Testis (tissue), 3 donors: Measurements from ENCODE around the gene EHMT1. TPM values are rescaled to one million over a fixed set of nuclear protein-coding genes. Genes with fewer than 3 reads are reported as not detected.

Source experiments
- DNase-seq: peaks from one replicate; pipeline ENCODE4 v3.0.0-alpha.2; 2019
- H3K27ac ChIP-seq, 2 donors: fragments of 200-600 bp; sonication (generic); one replicate each; pipeline ENCODE4 v1.5.1; 2019
- H3K27me3 ChIP-seq: fragments of 200-600 bp; sonication (generic); one replicate; pipeline ENCODE4 v1.5.1; 2019
- H3K36me3 ChIP-seq: fragments of 200-600 bp; sonication (generic); one replicate; pipeline ENCODE4 v1.5.1; 2017; ENCODE audit warnings: low read depth; ENCODE audit errors: missing control alignments
- H3K4me1 ChIP-seq: fragments of 200-600 bp; sonication (generic); one replicate; pipeline ENCODE4 v1.5.1; 2019
- H3K4me3 ChIP-seq, 2 donors: fragments of 200-600 bp; sonication (generic); one replicate each; pipeline ENCODE4 v1.5.1; 2017 to 2019
- H3K9me3 ChIP-seq: fragments of 200-600 bp; sonication (generic); one replicate; pipeline ENCODE4 v1.5.1; 2017
- POLR2A ChIP-seq: fragments of 450-650 bp; IDR thresholded peaks from one replicate; pipeline ENCODE4 v1.6.1; 2017; ENCODE audit warnings: antibody characterized with exemption, mild to moderate bottlenecking, moderate library complexity
- WGBS, 2 donors: methylation state at CpG; one replicate each; pipeline ENCODE4 v1.1.5; 2018; 5-methylcytosine and 5-hydroxymethylcytosine counted together
- intact Hi-C: fragments of 100-400 bp; cut with DNase I; formaldehyde crosslinking; loops from one replicate; pipeline ENCODE4 v1.15.1; 2023; ENCODE audit warnings: low total_unique reads
- polyA plus RNA-seq: library from polyadenylated mRNA; stranded (reverse); fragments of 350-450 nt; fragmentation: Illumina TruSeq; extraction: RNeasy Lipid Tissue Mini Kit (QIAGEN cat#74804); gene quantifications from one replicate; pipeline ENCODE4 v1.2.3, GENCODE V29; 2014; ENCODE audit warnings: low read depth, low replicate concordance; ENCODE audit not compliant: insufficient read depth
- total RNA-seq, 2 donors: library from RNA; depleted of rRNA; stranded (reverse); fragments of >200 nt; gene quantifications; one replicate each; pipeline ENCODE4 v1.2.3, GENCODE V29; 2016
- TF ChIP-seq, protein P1 (sequence below), 3 experiments: fragments of 450-650 bp in 2 of 3; fragments of 200-600 bp in 1 of 3; sonication (generic) in 1 of 3; IDR thresholded peaks; one replicate each; pipeline ENCODE4 v1.5.1; 2016 to 2019; ENCODE audit warnings: antibody characterized with exemption in 3 of 3, mild to moderate bottlenecking in 2 of 3, moderate library complexity in 1 of 3

EHMT1 gene
- total and polyA plus RNA-seq, 3 donors from 2014 or later: 116 to 207 (median 193) TPM

DNA sequence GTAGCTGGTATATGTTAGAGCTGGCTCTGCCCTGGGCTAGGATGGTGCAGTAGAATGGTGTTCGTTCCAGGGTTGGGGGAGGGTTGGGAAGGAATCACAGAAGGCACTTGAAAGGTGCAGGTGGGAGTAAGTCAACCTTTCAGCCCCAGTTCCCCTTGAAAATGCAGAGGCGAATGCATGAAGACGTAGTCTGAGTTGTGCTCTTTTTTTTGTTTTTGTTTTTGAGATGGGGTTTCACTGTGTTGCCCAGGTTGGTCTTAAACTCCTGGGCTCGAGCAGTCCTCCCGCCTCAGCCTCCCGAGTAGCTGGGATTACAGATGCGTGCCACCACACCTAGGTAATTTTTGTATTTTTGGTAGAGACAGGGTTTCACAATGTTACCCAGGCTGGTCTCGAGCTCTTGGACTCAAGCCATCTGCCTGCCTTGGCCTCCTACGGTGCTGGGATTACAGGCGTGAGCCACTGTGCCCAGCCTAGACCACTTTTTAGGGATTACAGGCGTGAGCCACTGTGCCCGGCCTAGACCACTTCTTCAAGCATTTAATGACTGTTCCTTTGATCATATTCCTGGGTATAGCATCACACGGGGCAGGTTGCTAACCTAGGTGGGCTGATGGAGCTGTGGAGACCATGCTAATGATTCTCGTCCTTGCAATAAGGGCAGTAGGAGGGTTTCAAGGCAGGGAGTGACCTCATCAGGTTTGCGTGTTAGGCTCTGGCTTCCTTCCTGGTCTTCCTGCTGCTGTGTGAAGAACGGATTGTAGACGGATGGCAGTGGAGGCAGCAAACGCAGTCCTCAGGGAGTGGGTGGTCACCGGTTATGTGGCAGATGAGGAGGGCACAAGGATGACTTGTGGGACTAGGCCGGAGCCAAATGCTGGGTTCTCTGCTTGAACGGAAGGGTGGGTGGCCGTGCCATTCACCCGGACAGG is 13.7 kb downstream of the EHMT1 start:
- DNase-seq: peak; percentile 36
- H3K27me3 ChIP-seq: no peaks in the 10 kb centered on the region
- H3K4me1 ChIP-seq: peaks cover 19% of the 10 kb centered on the region
- no peak overlapping the region for H3K4me3 ChIP-seq
- intact Hi-C loops: no loop called here
- TF ChIP-seq, protein P1, sequence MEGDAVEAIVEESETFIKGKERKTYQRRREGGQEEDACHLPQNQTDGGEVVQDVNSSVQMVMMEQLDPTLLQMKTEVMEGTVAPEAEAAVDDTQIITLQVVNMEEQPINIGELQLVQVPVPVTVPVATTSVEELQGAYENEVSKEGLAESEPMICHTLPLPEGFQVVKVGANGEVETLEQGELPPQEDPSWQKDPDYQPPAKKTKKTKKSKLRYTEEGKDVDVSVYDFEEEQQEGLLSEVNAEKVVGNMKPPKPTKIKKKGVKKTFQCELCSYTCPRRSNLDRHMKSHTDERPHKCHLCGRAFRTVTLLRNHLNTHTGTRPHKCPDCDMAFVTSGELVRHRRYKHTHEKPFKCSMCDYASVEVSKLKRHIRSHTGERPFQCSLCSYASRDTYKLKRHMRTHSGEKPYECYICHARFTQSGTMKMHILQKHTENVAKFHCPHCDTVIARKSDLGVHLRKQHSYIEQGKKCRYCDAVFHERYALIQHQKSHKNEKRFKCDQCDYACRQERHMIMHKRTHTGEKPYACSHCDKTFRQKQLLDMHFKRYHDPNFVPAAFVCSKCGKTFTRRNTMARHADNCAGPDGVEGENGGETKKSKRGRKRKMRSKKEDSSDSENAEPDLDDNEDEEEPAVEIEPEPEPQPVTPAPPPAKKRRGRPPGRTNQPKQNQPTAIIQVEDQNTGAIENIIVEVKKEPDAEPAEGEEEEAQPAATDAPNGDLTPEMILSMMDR (IDR thresholded peaks at IDR 0.05): no peak
- H3K36me3 ChIP-seq: no peaks in the 10 kb centered on the region
- no peak overlapping the region for H3K27ac ChIP-seq
- WGBS, 2 donors: 66% methylated on average over 23 of the region's 23 CpGs
- no peaks in the 10 kb centered on the region for H3K9me3 ChIP-seq

DNA sequence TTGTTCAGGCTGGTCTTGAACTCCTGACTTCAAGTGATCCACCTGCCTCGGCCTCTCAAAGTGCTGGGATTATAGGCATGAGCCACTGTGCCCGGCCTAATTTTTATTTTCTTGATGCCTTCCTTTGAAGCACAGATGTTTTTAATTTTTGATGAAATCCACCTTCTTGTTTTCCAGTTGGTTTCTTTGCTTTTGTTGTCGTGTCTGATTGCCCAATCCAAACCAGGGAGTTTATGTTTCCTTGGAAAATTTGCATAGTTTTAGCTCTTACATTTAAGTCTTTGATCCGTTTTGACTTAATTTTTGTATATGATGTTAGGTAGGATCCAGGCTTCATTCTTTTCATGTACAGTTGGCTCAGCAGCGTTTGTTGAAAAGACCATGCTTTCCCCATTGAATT is 15.2 kb downstream of the EHMT1 start:
- WGBS, 2 donors: 88% methylated on average over 5 of the region's 5 CpGs
- Histone ChIP-seq H3K4me1 (peaks cover 19% of the 10 kb centered on the region), H3K27me3 (no peaks in the 10 kb centered on the region), H3K4me3 (no peak overlapping the region), H3K36me3 (no peaks in the 10 kb centered on the region), H3K27ac (no peak overlapping the region), H3K9me3 (no peaks in the 10 kb centered on the region)
- TF ChIP-seq POLR2A: no peak
- TF ChIP-seq, protein P1 (IDR thresholded peaks at IDR 0.05): no peak
- intact Hi-C loops: no loop called here
- no peak for DNase-seq

DNA sequence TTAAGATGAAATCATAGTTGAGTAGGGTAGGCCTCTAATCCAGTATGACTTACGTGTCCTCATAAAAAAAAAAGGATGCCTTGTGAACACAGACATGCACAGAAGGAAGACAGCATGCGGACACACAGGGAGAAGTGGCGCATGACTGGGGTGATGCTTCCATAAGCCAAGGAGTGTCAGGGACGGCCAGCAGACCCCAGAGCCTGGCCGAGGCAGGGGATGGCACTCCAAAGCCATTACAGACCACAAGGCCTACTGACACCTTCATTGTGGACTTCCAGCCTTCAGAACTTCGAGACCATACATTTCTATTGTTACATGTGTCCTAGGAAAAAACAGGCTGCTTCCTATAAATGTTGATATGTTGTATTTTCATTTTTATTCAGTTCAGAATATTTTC is 19.9 kb downstream of the EHMT1 start:
- Histone ChIP-seq H3K36me3 (no peaks in the 10 kb centered on the region), H3K9me3 (no peaks in the 10 kb centered on the region), H3K4me3 (no peak overlapping the region), H3K4me1 (peaks cover 20% of the 10 kb centered on the region), H3K27ac (no peak overlapping the region), H3K27me3 (no peaks in the 10 kb centered on the region)
- no peak for TF ChIP-seq POLR2A
- TF ChIP-seq, protein P1 (IDR thresholded peaks at IDR 0.05): no peak
- WGBS, 2 donors: 90 to 97% methylated on average over 6 of the region's 6 CpGs
- DNase-seq: no peak
- intact Hi-C loops: no loop called here

DNA sequence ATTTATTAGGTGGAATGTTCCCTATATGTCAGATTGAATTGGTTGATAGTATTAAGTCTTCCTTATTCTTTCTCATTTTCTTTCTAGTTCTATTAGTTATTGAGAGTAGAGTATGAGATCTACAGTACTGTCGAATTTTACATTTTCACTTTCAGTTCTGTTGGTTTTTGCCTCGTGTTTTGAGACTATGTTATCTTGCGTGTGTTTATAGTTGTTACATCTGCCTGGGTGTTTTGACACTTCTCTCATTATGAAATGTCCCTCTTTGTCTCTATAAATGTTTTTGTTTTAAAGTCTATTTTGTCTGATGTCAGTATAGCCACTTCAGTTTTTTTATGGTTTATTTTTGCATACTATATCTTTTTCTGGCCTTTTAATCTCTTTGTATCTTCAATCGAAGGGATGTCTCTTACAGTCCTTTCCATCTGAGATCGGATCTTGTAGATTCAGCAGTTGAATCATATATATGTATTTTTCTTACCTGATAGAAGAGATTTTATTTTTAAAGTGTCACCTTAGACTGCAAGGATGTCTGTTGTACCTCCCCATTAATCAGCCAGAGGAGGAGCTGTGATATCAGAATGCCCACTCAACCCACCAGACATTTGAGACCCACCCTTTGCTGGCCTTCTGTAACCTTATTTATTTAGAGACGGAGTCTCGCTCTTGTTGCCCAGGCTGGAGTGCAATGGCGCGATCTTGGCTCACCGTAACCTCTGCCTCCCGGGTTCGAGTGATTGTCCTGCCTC is 20.7 kb downstream of the EHMT1 start:
- no peak for TF ChIP-seq POLR2A
- TF ChIP-seq, protein P1 (IDR thresholded peaks at IDR 0.05): no peak
- WGBS, 2 donors: 62 to 63% methylated on average over 12 of the region's 12 CpGs
- Histone ChIP-seq H3K36me3 (no peaks in the 10 kb centered on the region), H3K27ac (peak overlapping the region; percentile 51 to 76), H3K27me3 (no peaks in the 10 kb centered on the region), H3K4me1 (peaks cover 20% of the 10 kb centered on the region), H3K9me3 (no peaks in the 10 kb centered on the region), H3K4me3 (no peak overlapping the region)
- no peak for DNase-seq
- intact Hi-C loops: no loop called here
